Measurements from ENCODE around the gene SUCO. TPM values are rescaled to one million over a fixed set of nuclear protein-coding genes. Genes with fewer than 3 reads are reported as not detected.

The SUCO gene
- total and polyA plus RNA-seq, 2 of the 13 experiments (the other 11 are each of a cell fraction or from before 2014, with no cell fraction given), result 12.6 to 25.5 TPM

GRCh38 chr1:172532700-172533512 is at the start of gene SUCO (continued):
- no peak for TF ChIP-seq ZNF205 (CRISPR knock-in tag; IDR thresholded peaks at IDR 0.05)
- TF ChIP-seq ZNF691 (CRISPR knock-in tag; IDR thresholded peaks at IDR 0.05; ENCODE audit: borderline replicate concordance, low read depth), result peak; percentile 58
- no peak for TF ChIP-seq HNF1A (IDR thresholded peaks at IDR 0.05; ENCODE audit: low read depth)
- TF ChIP-seq HNF1A (CRISPR knock-in tag; IDR thresholded peaks at IDR 0.05; ENCODE audit: borderline replicate concordance), result peak; percentile 58
- TF ChIP-seq ARID5B (CRISPR knock-in tag; IDR thresholded peaks at IDR 0.05), result peak; percentile 64; the same call in 1 of the 2 replicates
- no peak; the same call in 1 of the 2 replicates for TF ChIP-seq MTF2 (CRISPR knock-in tag; IDR thresholded peaks at IDR 0.05; ENCODE audit: borderline replicate concordance)
- no peak; the same call in 1 of the 2 replicates for TF ChIP-seq NCOA2 (CRISPR knock-in tag; IDR thresholded peaks at IDR 0.05)
- peak; percentile 89 for TF ChIP-seq DRAP1 (CRISPR knock-in tag; IDR thresholded peaks at IDR 0.05)
- TF ChIP-seq ZNF563 (CRISPR knock-in tag; IDR thresholded peaks at IDR 0.05), result peak; percentile 57; the same call in 1 of the 2 replicates
- peak; percentile 74; the same call in 1 of the 2 replicates for TF ChIP-seq MYPOP (CRISPR knock-in tag; IDR thresholded peaks at IDR 0.05)
- peak; percentile 36; the same call in 1 of the 2 replicates for TF ChIP-seq FOXK1 (CRISPR knock-in tag; IDR thresholded peaks at IDR 0.05; ENCODE audit: borderline replicate concordance, low read depth)
- no peak for TF ChIP-seq ZNF839 (CRISPR knock-in tag; IDR thresholded peaks at IDR 0.05; ENCODE audit: borderline replicate concordance)
- TF ChIP-seq HOXA7 (CRISPR knock-in tag; IDR thresholded peaks at IDR 0.05), result no peak
- TF ChIP-seq MAX (IDR thresholded peaks at IDR 0.05), result peak; percentile 24; the same call in 1 of the 2 replicates
- TF ChIP-seq ZNF121 (CRISPR knock-in tag; IDR thresholded peaks at IDR 0.05), result no peak
- no peak for TF ChIP-seq NCOA5 (CRISPR knock-in tag; IDR thresholded peaks at IDR 0.05)
- peak; percentile 67; the same call in 1 of the 2 replicates for TF ChIP-seq MEIS2 (CRISPR knock-in tag; IDR thresholded peaks at IDR 0.05)
- peak; percentile 68 for TF ChIP-seq AGO2 (optimal IDR thresholded peaks at IDR 0.05; ENCODE audit: low read depth, low read length)

All from HepG2 (cell line).